Fibroblast of mammary gland (primary cell): ENCODE measurements around the gene ATOSB.

ENCODE experiments used
- DNase-seq: peaks from one replicate; pipeline ENCODE4 v3.0.0-alpha.2; 2010; ENCODE audit warnings: low read depth
- H3K4me3 ChIP-seq: 2 replicates; pipeline ENCODE4 v1.5.1; 2011; ENCODE audit warnings: low read depth, mild to moderate bottlenecking, low read length, moderate library complexity; ENCODE audit not compliant: control insufficient read depth
- CTCF ChIP-seq: conservative IDR thresholded peaks from 2 replicates; pipeline ENCODE4 v1.5.1; 2011; ENCODE audit warnings: low read depth, low read length, inconsistent platforms; ENCODE audit not compliant: control insufficient read depth, insufficient read depth

ATOSB gene

GRCh38 chr9:35054871-35055644 lies 60.6 kb downstream of the ATOSB start:
- H3K4me3 ChIP-seq: no peak overlapping the region
- DNase-seq: no peak
- no peak for TF ChIP-seq CTCF

GRCh38 chr9:35054185-35054835 lies 61.4 kb downstream of the ATOSB start:
- no peak overlapping the region for H3K4me3 ChIP-seq
- no peak for DNase-seq
- TF ChIP-seq CTCF: no peak
